ENCODE data around the gene KCNQ5.

The KCNQ5 gene

GRCh38 chr6:72963946-72964345, 342.1 kb downstream of the KCNQ5 start:
- H3K4me2 ChIP-seq, result no peak overlapping the region
- TF ChIP-seq, protein P1, sequence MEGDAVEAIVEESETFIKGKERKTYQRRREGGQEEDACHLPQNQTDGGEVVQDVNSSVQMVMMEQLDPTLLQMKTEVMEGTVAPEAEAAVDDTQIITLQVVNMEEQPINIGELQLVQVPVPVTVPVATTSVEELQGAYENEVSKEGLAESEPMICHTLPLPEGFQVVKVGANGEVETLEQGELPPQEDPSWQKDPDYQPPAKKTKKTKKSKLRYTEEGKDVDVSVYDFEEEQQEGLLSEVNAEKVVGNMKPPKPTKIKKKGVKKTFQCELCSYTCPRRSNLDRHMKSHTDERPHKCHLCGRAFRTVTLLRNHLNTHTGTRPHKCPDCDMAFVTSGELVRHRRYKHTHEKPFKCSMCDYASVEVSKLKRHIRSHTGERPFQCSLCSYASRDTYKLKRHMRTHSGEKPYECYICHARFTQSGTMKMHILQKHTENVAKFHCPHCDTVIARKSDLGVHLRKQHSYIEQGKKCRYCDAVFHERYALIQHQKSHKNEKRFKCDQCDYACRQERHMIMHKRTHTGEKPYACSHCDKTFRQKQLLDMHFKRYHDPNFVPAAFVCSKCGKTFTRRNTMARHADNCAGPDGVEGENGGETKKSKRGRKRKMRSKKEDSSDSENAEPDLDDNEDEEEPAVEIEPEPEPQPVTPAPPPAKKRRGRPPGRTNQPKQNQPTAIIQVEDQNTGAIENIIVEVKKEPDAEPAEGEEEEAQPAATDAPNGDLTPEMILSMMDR (conservative IDR thresholded peaks at IDR 0.05; ENCODE audit: low read depth, low read length), result no peak

GRCh38 chr6:72966628-72967280, 344.9 kb downstream of the KCNQ5 start:
- Histone ChIP-seq H3K27ac (no peak overlapping the region), H3K4me1 (ENCODE audit: low read depth, poor library complexity, severe bottlenecking) (no peaks in the 10 kb centered on the region), H3K36me3 (ENCODE audit: insufficient read depth) (no peaks in the 10 kb centered on the region), H3K4me3 (IDR thresholded peaks at IDR 0.05; ENCODE audit: insufficient read depth, low read depth, low read length) (no peak overlapping the region), H3K79me2 (ENCODE audit: insufficient read depth, low read depth) (no peaks in the 10 kb centered on the region), H4K20me1 (ENCODE audit: insufficient read depth) (no peaks in the 10 kb centered on the region), H3K27me3 (ENCODE audit: insufficient read depth, low read depth) (no peaks in the 10 kb centered on the region), H3K9ac (no peak overlapping the region), H2AFZ (ENCODE audit: low read depth) (no peak overlapping the region), H3K4me2 (no peak overlapping the region)
- TF ChIP-seq, protein P1 (conservative IDR thresholded peaks at IDR 0.05; ENCODE audit: low read depth, low read length), result no peak

More at GRCh38 chr6:72963946-72964345, 342.1 kb downstream of the KCNQ5 start:
- Histone ChIP-seq H3K79me2 (ENCODE audit: insufficient read depth, low read depth) (no peaks in the 10 kb centered on the region), H4K20me1 (ENCODE audit: insufficient read depth) (no peaks in the 10 kb centered on the region), H3K27ac (no peak overlapping the region), H3K9ac (no peak overlapping the region), H3K27me3 (ENCODE audit: insufficient read depth, low read depth) (no peaks in the 10 kb centered on the region), H2AFZ (ENCODE audit: low read depth) (no peak overlapping the region), H3K4me3 (IDR thresholded peaks at IDR 0.05; ENCODE audit: insufficient read depth, low read depth, low read length) (no peak overlapping the region), H3K4me1 (ENCODE audit: low read depth, poor library complexity, severe bottlenecking) (no peaks in the 10 kb centered on the region), H3K36me3 (ENCODE audit: insufficient read depth) (no peaks in the 10 kb centered on the region)

- Histone ChIP-seq H3K4me2 (no peak overlapping the region), H3K36me3 (ENCODE audit: insufficient read depth) (no peaks in the 10 kb centered on the region), H3K4me1 (ENCODE audit: low read depth, poor library complexity, severe bottlenecking) (no peaks in the 10 kb centered on the region), H3K79me2 (ENCODE audit: insufficient read depth, low read depth) (no peaks in the 10 kb centered on the region), H2AFZ (ENCODE audit: low read depth) (no peak overlapping the region), H3K9ac (no peak overlapping the region), H3K27me3 (ENCODE audit: insufficient read depth, low read depth) (no peaks in the 10 kb centered on the region), H3K27ac (no peak overlapping the region), H3K4me3 (IDR thresholded peaks at IDR 0.05; ENCODE audit: insufficient read depth, low read depth, low read length) (no peak overlapping the region), H4K20me1 (ENCODE audit: insufficient read depth) (no peaks in the 10 kb centered on the region)
- TF ChIP-seq, protein P1 (conservative IDR thresholded peaks at IDR 0.05; ENCODE audit: low read depth, low read length), result no peak
These were observed 345.5 kb downstream of the KCNQ5 start for GRCh38 chr6:72967329-72967728.

DNA sequence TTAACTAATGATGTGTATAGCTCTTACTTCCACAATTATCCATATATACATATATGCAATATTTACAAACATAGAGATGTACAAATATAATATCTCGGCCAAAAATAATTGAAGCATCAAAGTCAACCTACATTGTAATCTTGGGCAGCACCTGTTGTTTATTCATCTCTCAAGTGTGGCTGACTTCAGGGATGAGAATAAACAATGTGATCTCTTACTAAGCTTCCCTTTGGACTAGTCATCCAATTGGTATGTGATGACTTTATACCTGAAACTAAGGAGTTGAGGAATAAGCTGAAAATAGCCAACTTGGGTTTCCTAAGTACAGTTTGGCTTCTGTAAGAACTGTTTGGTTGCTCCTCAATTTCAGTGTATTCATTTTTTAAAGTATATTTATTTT, 346.8 kb downstream of the KCNQ5 start:
- no peaks in the 10 kb centered on the region for H4K20me1 ChIP-seq (ENCODE audit: insufficient read depth)
- no peak overlapping the region for H3K27ac ChIP-seq
- H3K79me2 ChIP-seq (ENCODE audit: insufficient read depth, low read depth), result no peaks in the 10 kb centered on the region
- TF ChIP-seq, protein P1 (conservative IDR thresholded peaks at IDR 0.05; ENCODE audit: low read depth, low read length), result no peak
- H3K4me1 ChIP-seq (ENCODE audit: low read depth, poor library complexity, severe bottlenecking), result peaks cover 2% of the 10 kb centered on the region
- H3K4me2 ChIP-seq, result no peak overlapping the region
- no peaks in the 10 kb centered on the region for H3K27me3 ChIP-seq (ENCODE audit: insufficient read depth, low read depth)
- no peak overlapping the region for H3K4me3 ChIP-seq (IDR thresholded peaks at IDR 0.05; ENCODE audit: insufficient read depth, low read depth, low read length)
- no peaks in the 10 kb centered on the region for H3K36me3 ChIP-seq (ENCODE audit: insufficient read depth)
- H2AFZ ChIP-seq (ENCODE audit: low read depth), result no peak overlapping the region
- H3K9ac ChIP-seq, result no peak overlapping the region
